Erythroblast (primary cell): ENCODE measurements around the gene EPC2.

Experiments
- GATA1 ChIP-seq: IDR thresholded peaks from 2 replicates; pipeline ENCODE4 v1.6.1; 2011; ENCODE audit warnings: low read depth, mild to moderate bottlenecking, control low read depth, low read length, moderate library complexity
- POLR2A ChIP-seq: IDR thresholded peaks from 2 replicates; pipeline ENCODE4 v1.6.1; 2011; ENCODE audit warnings: mild to moderate bottlenecking, low read length

DNA sequence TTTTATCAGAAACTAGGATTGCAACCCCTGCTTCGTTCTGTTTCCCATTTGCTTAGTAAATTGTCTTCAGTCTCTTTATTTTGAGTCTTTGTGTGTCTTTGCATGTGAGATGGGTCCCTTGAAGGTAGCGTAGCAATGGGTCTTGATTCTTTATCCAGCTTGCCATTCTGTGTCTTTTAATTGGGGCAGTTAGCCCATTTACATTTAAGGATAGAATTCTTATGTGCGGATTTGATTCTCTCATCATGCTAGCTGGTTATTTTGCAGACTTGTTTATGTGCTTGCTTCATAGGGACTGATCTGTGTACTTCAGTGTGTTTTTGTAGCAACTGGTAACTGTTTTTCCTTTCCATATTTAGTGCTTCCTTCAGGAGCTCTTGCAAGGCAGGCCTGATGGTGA lies 73.5 kb downstream of the EPC2 start:
- no peak for TF ChIP-seq POLR2A
- no peak for TF ChIP-seq GATA1
